Karpas-422 (cell line): Measurements from ENCODE around the gene REX1BD. TPM values are rescaled to one million over a fixed set of nuclear protein-coding genes. Genes with fewer than 3 reads are reported as not detected.

ENCODE experiments used
- DNase-seq: peaks from one replicate; pipeline ENCODE4 v3.0.0-alpha.2; 2015
- H2AFZ ChIP-seq: fragments of 200-600 bp; sonication (generic); 2 replicates; pipeline ENCODE4 v1.6.1; 2014; ENCODE audit warnings: antibody characterized with exemption, low read length, mixed read lengths
- H3K27ac ChIP-seq: fragments of 200-600 bp; sonication (generic); 2 replicates; pipeline ENCODE4 v1.5.1; 2014; ENCODE audit warnings: mild to moderate bottlenecking, low read length, moderate library complexity
- H3K27me3 ChIP-seq: fragments of 200-600 bp; sonication (generic); 2 replicates; pipeline ENCODE4 v1.6.1; 2014; ENCODE audit warnings: low read length, mixed read lengths
- H3K36me3 ChIP-seq: fragments of 200-600 bp; sonication (generic); 2 replicates; pipeline ENCODE4 v1.6.1; 2014; ENCODE audit warnings: low read length, mixed read lengths; ENCODE audit not compliant: insufficient read depth
- H3K4me1 ChIP-seq: fragments of 200-600 bp; sonication (generic); 2 replicates; pipeline ENCODE4 v1.6.1; 2014; ENCODE audit warnings: mild to moderate bottlenecking, low read length, mixed read lengths
- H3K4me2 ChIP-seq: fragments of 200-600 bp; sonication (generic); 2 replicates; pipeline ENCODE4 v1.6.1; 2014; ENCODE audit warnings: low read length, low read depth, mild to moderate bottlenecking; ENCODE audit not compliant: poor library complexity, severe bottlenecking
- H3K4me3 ChIP-seq: fragments of 200-600 bp; sonication (generic); 2 replicates; pipeline ENCODE4 v1.5.1; 2014; ENCODE audit warnings: mild to moderate bottlenecking, antibody characterized with exemption, low read length, mixed read lengths
- H3K79me2 ChIP-seq: fragments of 200-600 bp; sonication (generic); 2 replicates; pipeline ENCODE4 v1.6.1; 2014; ENCODE audit warnings: mild to moderate bottlenecking, low read length, mixed read lengths
- H3K9ac ChIP-seq: fragments of 200-600 bp; sonication (generic); 2 replicates; pipeline ENCODE4 v1.6.0; 2014; ENCODE audit warnings: low read length
- H3K9me2 ChIP-seq: fragments of 200-600 bp; sonication (generic), shearing (Covaris generic); replicated peaks from 2 replicates; pipeline ENCODE4 v1.6.0; 2014; ENCODE audit warnings: mild to moderate bottlenecking, low read length, moderate library complexity; ENCODE audit not compliant: insufficient read depth
- H3K9me3 ChIP-seq: fragments of 300-700, 200-600 bp; sonication (generic); 2 replicates; pipeline ENCODE4 v1.6.1; 2014; ENCODE audit warnings: low read length, mixed read lengths
- H4K20me1 ChIP-seq: fragments of 200-600 bp; sonication (generic); 2 replicates; pipeline ENCODE4 v1.6.1; 2014; ENCODE audit warnings: mild to moderate bottlenecking, antibody characterized with exemption, low read length, low read depth; ENCODE audit not compliant: insufficient read depth
- small RNA-seq: library from RNA; depleted of rRNA; stranded (forward); fragments of <200 nt; gene quantifications from one replicate; pipeline ENCODE3, GENCODE V24; 2014
- total RNA-seq: library from RNA; depleted of rRNA; stranded (reverse); fragments of >200 nt; shearing (Covaris generic); gene quantifications from 2 replicates; pipeline ENCODE4 v1.2.3, GENCODE V29; 2014; ENCODE audit warnings: low replicate concordance; rRNA removed

The REX1BD gene
- total RNA-seq, 1 experiment from 2014 or later: 45.7 TPM

GRCh38 chr19:18637673-18638630 is 49.4 kb downstream of the REX1BD start:
- Histone ChIP-seq H3K27me3 (no peaks in the 10 kb centered on the region), H2AFZ (no peak overlapping the region), H3K9me2 (no peaks in the 10 kb centered on the region), H3K27ac (no peak overlapping the region), H3K36me3 (no peaks in the 10 kb centered on the region), H4K20me1 (no peaks in the 10 kb centered on the region; the same call in 1 of the 2 replicates), H3K9ac (peak overlapping the region; percentile 91), H3K79me2 (peaks cover 15% of the 10 kb centered on the region; the same call in 1 of the 2 replicates), H3K9me3 (no peaks in the 10 kb centered on the region), H3K4me2 (peak overlapping the region; percentile 91), H3K4me1 (peaks cover 16% of the 10 kb centered on the region), H3K4me3 (peak overlapping the region; percentile 92)
- peak; percentile 58 for DNase-seq

GRCh38 chr19:18639706-18640243 is 51.2 kb downstream of the REX1BD start:
- Histone ChIP-seq H3K9ac (no peak overlapping the region), H3K4me1 (peaks cover 16% of the 10 kb centered on the region), H2AFZ (no peak overlapping the region), H3K27ac (no peak overlapping the region), H4K20me1 (peaks cover 10% of the 10 kb centered on the region), H3K4me2 (no peak overlapping the region), H3K27me3 (no peaks in the 10 kb centered on the region), H3K9me3 (no peaks in the 10 kb centered on the region), H3K36me3 (no peaks in the 10 kb centered on the region), H3K4me3 (no peak overlapping the region), H3K9me2 (no peaks in the 10 kb centered on the region), H3K79me2 (peaks cover 15% of the 10 kb centered on the region; the same call in 1 of the 2 replicates)
- no peak for DNase-seq

Small RNA genes lying within 50 kb of the gene (small RNA-seq; reads per million reads assigned to genes)
- not detected for gene RN7SL155P

Other genes with a start within 250 kb of the REX1BD start
- gene PGPEP1, start 248.2 kb upstream of the REX1BD start, total RNA-seq: 10.7 and 13.6 TPM in 2 replicates
- gene GDF15, start 202.6 kb upstream of the REX1BD start, total RNA-seq: 0.97 TPM in 1 of 2 replicates, not detected in the other
- 1.6 and 2.2 TPM in 2 replicates for gene LRRC25, start 191.2 kb upstream of the REX1BD start, total RNA-seq
- gene SSBP4, start 169.4 kb upstream of the REX1BD start, total RNA-seq: 22.5 and 73.2 TPM in 2 replicates
- 4.1 and 10.0 TPM in 2 replicates for gene ISYNA1, start 150.7 kb upstream of the REX1BD start, total RNA-seq
- gene ELL, start 66.7 kb upstream of the REX1BD start, total RNA-seq: 10.9 and 14.8 TPM in 2 replicates
- gene FKBP8, start 45.2 kb upstream of the REX1BD start, total RNA-seq: 92.6 and 255 TPM in 2 replicates
- gene KXD1, start 30.9 kb upstream of the REX1BD start, total RNA-seq: 103 and 128 TPM in 2 replicates
- 881 and 1,597 TPM in 2 replicates for gene UBA52, start 16.9 kb upstream of the REX1BD start, total RNA-seq
- gene CRLF1, start 18.0 kb downstream of the REX1BD start, total RNA-seq: 3.0 TPM in 1 of 2 replicates, not detected in the other
- 0.43 and 2.5 TPM in 2 replicates for gene TMEM59L, start 24.1 kb downstream of the REX1BD start, total RNA-seq
- gene KLHL26, start 48.2 kb downstream of the REX1BD start, total RNA-seq: 3.7 and 4.0 TPM in 2 replicates
- gene CRTC1, start 94.9 kb downstream of the REX1BD start, total RNA-seq: 3.7 and 5.5 TPM in 2 replicates
- not detected in 2 replicates for gene COMP, start 202.5 kb downstream of the REX1BD start, total RNA-seq
- gene UPF1, start 243.2 kb downstream of the REX1BD start, total RNA-seq: 30.6 and 85.5 TPM in 2 replicates